CD1c-positive myeloid dendritic cell (primary cell): ENCODE results near the gene FAT1.

Source experiments
- DNase-seq: peaks from one replicate; pipeline ENCODE4 v3.0.0-alpha.2; 2016; ENCODE audit errors: extremely low spot score

The FAT1 gene

DNA sequence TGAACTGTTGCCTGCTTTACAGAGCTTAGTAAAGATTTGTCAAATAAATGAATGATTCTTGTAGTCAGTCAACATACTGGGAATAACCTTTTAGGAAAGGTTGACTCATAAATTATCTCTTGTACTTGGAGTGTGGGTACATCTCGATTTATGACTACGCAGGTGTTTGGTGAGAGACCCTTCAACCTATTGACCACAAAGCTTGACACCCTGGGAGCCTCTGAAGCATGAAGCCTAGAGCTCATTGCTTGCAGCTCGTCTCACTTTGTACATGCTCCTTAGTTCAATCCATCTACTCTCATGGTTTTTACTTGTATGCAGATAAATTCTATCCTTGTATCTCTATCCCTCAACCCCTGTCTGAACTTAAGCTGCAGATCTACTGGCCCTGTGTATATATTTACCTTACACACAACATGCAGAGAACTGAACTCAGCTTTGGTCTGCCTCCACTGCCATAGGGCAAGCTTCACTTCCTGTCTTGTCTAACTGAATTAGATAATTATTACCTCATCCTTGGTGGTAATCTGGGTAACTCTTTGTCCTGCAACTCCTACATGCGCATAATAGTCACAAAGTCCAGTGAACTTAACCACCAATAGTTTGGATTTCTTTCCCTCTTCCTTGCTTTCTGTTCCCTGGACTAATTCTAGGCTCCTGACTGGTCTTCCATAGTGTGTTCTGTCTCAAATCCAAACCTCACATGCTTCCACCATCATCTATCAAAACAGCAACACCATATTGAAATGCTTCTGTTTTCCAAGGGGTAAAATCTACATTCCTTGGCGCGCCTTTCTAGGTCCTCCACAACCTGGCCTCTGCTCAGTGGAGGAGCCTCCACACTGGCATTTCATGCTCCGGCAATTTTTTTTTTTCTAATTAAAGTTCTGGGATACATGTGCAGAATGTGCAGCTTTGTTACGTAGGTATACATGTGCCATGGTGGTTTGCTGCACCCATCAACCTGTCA, 32.2 kb upstream of the FAT1 start:
- no peak for DNase-seq

GRCh38 chr4:186754976-186755375, 31.3 kb upstream of the FAT1 start:
- no peak for DNase-seq

DNA sequence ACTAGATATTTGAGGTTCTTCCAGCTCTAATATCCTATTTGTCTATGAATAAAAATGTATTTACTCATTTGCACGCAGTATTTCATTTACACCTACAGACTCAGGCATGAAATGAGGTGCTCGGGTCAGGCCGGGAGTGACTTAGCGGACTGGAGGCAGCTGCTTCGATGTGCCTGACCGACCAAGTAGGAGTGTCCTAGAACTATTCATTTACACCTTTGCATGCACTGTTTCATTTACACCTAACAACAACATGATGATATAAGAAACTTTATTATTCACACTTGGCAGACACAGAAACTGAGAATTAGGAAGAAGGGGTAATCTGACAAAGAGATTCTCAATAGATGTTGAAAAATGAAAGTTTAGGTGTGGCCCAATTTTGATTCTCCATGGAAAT, 28.7 kb upstream of the FAT1 start:
- no peak for DNase-seq

DNA sequence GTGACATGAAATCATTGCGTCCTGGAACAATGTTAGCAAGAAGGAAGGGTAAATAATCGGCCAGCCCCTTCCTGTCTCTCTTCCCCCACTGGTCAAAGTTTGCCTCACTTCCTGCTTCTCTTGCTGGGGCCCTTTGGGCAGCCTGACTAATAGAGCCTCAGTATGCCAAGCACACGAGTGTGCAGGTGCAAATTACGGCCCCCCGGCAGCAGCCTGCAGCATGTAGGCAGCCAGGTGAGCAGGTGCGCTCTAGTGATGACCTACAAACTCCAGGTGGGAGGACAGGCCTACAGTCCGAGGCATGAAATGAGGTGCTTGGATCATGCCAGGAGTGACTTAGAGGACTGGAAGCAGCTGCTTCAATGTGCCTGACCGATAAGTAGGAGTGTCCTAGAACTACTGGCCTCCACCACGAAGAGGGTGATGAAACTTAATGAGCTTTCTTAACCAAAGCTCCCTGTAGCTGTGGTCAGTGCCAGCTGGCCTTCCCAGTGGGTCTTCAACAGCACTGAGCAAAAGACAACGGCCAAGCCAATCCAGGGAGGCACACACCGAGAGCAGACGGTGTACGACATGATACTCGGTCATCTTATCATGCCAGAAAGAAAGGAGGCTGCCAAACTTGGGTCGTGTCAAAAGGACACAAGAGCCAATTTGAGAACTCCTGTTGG, 26.1 kb upstream of the FAT1 start:
- no peak for DNase-seq

DNA sequence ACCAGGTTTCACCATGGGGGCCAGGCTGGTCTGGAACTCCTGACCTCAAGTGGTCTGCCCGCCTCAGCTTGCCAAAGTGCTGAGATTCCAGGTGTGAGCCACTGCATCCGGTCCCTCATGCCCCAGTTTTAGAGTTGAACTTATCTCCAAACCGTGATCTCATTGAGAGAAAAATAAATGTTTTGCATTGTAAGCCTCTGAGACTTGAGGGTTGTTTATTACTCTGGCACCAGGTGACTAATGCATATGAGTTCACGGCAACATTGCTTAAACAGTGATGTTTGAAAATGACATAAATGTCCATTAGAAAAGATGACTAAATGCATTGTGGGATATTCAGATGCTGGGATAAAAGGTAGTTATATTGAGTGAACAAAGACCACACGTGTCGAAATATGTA, 22.9 kb upstream of the FAT1 start:
- no peak for DNase-seq

DNA sequence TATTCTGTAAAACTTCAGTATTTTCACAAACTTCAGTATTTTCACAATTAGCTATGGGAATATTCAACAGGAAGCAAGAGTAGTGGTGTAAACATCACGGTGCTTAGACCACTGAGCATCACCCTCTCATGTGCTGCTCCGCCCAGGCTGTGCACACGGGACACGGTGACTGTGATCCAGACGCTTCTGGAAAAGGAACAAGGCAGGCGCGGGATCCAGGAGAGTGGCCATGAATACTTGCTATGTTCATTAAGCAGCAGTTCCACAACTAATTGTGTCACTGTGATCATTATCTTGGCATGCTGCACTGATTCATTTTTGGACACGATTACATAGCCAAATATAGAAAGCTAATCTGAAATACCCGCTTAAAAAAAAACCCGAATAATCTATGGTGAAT, 19.6 kb upstream of the FAT1 start:
- DNase-seq, result no peak

GRCh38 chr4:186740822-186741221, 17.2 kb upstream of the FAT1 start:
- no peak for DNase-seq

DNA sequence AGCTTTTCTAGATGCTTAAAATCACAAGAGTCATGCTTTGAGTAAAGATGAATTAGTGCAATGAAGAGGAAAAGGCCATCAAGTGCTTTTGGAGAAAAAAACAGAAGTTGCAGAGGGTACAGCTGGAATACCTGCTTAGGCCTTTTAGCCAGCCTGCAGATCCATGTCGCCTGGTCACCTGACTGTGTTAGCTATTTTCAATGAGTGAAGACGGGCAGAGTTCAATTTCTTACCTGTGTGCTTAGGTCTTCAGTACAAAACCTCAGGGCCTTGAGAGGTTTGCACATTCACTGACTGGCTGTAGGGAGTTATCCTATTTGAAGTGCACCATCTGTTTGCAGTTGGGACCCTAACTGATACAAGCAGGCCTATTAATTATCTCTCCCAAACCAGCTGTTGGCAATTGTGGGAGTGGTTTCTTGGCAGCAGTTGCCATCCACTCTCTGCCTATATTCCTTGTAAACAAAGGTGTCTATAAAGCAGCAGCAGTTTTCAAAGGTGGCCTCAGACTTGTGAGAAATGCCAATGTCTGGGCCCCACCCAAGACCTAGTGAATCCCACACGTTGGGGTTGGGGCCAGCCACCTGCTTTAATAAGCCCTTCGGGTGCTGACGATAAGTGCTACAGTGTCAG, 16.3 kb upstream of the FAT1 start:
- no peak for DNase-seq

GRCh38 chr4:186739317-186739716, 15.7 kb upstream of the FAT1 start:
- no peak for DNase-seq

DNA sequence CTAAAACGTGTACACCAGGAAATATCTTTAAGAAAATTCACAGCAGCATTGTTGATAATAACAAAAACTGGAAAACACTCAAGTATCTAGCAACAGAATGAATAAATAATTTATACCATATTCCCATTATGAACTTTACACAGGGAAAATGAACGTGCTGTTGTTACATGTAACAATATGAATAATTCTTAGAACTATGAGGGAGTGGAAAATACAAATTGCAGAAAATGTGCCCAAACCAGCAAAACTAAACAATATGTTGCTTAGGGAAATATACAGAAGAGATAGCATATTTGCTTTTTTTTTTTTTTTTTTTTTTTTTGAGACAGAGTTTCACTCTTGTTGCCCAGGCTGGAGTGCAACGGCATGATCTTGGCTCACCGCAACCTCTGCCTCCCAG, 14.8 kb upstream of the FAT1 start:
- DNase-seq, result no peak

DNA sequence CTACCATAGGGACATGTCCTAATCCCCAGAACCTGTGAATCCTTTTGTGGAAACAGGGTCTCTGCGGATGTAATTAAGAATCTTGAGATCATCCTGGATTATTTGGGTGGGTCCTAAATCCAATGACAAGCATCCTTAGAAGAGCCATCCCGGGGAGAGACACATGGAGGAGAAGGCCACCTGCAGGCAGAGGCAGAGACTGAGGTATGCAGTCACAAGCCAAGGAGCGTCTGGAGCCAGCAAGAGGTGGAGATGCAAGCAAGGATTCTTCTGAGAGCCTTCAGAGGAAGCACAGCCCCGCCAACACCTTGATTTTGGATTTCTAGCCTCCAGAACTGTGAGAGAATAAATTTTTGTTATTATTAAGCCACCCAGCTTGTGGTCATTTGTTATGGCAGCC, 13.8 kb upstream of the FAT1 start:
- no peak for DNase-seq

GRCh38 chr4:186736466-186736865, 12.8 kb upstream of the FAT1 start:
- DNase-seq, result no peak

- no peak for DNase-seq
These were observed 10.6 kb upstream of the FAT1 start for GRCh38 chr4:186734251-186734650.

DNA sequence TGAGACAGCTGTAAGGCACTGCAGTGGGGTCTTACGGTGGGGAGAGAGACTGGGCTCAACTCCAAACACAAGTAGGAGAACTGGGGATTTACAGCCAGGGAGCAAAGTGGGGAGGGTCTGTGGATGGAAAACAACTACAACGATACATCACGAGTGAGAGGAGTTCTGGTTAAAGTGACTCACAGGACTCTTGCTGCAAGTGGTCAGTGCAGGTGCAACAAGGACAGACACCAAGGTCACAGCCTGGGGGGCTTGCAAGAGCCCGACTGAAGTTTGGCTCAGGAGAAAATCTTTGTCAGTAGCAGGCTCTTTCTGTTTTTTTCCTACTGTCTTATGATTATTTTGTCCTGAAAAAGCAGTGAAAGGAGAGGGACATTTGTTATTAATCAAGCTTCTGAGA, 10.1 kb upstream of the FAT1 start:
- no peak for DNase-seq

- DNase-seq, result no peak
These were observed 7.0 kb upstream of the FAT1 start for GRCh38 chr4:186730621-186731020.

- DNase-seq, result no peak
These were observed 6.2 kb upstream of the FAT1 start for GRCh38 chr4:186729856-186730255.

GRCh38 chr4:186728631-186729271, 5.1 kb upstream of the FAT1 start:
- DNase-seq, result no peak

- DNase-seq, result no peak
These were observed 4.4 kb upstream of the FAT1 start for GRCh38 chr4:186727977-186728519.

DNA sequence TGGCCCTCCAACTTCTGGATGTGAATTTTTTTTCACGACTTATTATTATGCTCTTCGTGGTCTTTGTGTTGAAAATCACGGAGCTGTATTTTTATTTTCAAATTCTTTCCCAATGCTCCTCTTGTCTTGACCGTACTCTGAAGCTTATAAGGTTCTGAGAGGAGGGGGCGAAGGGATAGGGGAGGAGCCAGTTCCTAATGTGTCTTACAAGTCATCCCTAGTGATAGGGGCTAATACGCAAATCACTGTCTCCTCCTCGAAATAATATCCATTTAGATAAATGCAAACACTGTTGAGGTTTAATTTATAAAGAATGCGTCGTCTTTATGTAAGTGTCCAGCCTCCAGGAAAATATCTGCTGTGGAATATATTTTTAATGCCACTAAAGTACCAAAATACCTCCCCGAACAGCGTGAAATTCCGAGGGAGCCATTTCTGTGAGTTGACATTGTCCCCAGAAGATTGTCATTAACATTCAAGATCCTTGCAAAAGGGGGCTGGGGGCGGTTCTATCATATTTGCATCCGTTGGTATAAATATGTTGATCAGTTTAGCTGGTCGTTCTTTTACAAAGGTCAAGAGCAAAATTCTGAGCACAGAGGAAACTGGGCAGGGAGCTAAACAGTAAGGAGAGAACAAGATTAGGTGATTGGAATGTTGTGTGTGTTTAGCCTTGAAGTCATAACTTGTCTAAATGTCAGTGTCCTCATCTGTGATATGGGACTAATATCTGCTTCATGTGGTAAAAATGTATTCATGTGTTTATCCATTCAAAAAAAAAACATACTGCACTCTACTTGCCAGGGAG, 3.7 kb upstream of the FAT1 start:
- DNase-seq, result no peak

- DNase-seq, result no peak
These were observed 2.9 kb upstream of the FAT1 start for GRCh38 chr4:186726426-186727168.
